ENCODE results near the gene PHTF2. TPM values are rescaled to one million over a fixed set of nuclear protein-coding genes. Genes with fewer than 3 reads are reported as not detected.

The PHTF2 gene
- total RNA-seq, 4 donors from 2014 or later = 8.6 to 54.5 (median 14.5) TPM

- DNase-seq = no peak
- H3K27me3 ChIP-seq = no peaks in the 10 kb centered on the region
- no peak overlapping the region for H3K4me3 ChIP-seq
- TF ChIP-seq POLR2A (IDR thresholded peaks at IDR 0.05) = no peak
- TF ChIP-seq CTCF (IDR thresholded peaks at IDR 0.05) = no peak
- H3K4me1 ChIP-seq = peaks cover 0 to 8% (median 0%) of the 10 kb centered on the region in 4 donors
- no peaks in the 10 kb centered on the region for H3K36me3 ChIP-seq
- H3K27ac ChIP-seq = no peak overlapping the region
- no peaks in the 10 kb centered on the region for H3K9me3 ChIP-seq
Measured at GRCh38 chr7:77839919-77840318, 41.3 kb downstream of the PHTF2 start.

DNA sequence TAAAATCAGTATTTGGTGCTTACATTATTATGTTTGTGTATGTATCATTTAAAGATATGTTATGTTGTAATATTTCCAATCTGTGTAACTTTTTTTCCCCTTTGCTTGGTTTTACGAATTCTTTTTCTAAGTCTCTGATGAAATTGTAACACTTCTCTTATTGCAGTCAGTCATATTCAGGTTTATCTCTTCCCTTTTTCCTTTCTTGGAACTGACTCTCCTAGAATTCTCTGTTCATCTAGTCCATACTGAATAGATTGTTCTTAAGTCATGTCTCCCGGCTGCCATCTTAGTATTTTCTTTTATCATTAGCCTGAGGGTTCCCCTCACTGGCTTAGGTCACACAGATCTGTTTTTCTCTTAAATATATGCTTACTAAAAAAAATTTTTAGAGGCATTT lies 44.6 kb downstream of the PHTF2 start:
- Histone ChIP-seq H3K27me3 (no peaks in the 10 kb centered on the region), H3K4me1 (peaks cover 0 to 2% (median 0%) of the 10 kb centered on the region in 4 donors), H3K27ac (no peak overlapping the region), H3K36me3 (no peaks in the 10 kb centered on the region), H3K4me3 (no peak overlapping the region), H3K9me3 (no peaks in the 10 kb centered on the region)
- no peak for DNase-seq
- TF ChIP-seq CTCF (IDR thresholded peaks at IDR 0.05) = no peak
- TF ChIP-seq POLR2A (IDR thresholded peaks at IDR 0.05) = no peak

- no peak for TF ChIP-seq CTCF (IDR thresholded peaks at IDR 0.05)
- TF ChIP-seq POLR2A (IDR thresholded peaks at IDR 0.05) = no peak
- no peaks in the 10 kb centered on the region for H3K4me1 ChIP-seq
- no peak overlapping the region for H3K27ac ChIP-seq
- H3K9me3 ChIP-seq = no peaks in the 10 kb centered on the region
- no peak overlapping the region for H3K4me3 ChIP-seq
- DNase-seq = no peak
- no peaks in the 10 kb centered on the region for H3K36me3 ChIP-seq
- no peaks in the 10 kb centered on the region for H3K27me3 ChIP-seq
Measured at GRCh38 chr7:77846317-77847092, 47.9 kb downstream of the PHTF2 start.

DNA sequence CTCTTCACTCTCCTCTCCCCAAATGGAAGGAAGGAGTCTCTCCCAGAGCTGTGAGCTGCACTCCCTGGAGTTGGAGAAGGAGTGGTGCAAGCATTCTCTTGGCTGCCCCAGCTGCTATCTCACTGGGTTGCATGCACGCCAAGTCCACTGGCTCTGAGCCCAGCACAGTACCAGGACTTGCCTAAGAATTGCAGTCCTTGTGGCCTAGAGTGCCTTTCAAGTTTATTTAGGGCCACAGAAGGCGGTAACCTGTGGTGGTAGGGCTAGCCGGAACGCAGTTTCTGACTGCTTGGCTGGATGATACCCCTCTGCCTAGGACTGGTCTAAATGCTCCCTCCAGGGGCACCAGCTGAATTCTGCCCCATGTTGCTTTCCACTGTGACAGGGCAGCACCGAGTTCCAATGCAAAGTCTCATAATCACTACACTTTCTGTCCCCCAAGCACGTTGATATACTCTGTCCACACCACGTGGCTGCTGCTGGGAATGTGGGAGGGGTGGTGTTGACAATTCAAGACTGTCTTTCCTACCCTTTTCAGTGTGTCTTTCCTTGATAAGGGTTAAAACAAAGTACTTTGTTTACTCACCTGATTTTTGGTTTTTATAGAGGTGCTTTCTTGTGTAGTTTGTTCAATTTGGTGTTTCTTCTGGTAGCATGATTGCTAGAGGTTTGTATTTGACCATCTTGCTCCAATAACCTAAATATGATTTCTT lies 57.0 kb downstream of the PHTF2 start:
- no peaks in the 10 kb centered on the region for H3K36me3 ChIP-seq
- no peak overlapping the region for H3K4me3 ChIP-seq
- DNase-seq = no peak
- TF ChIP-seq CTCF (IDR thresholded peaks at IDR 0.05) = no peak
- no peak for TF ChIP-seq POLR2A (IDR thresholded peaks at IDR 0.05)
- no peaks in the 10 kb centered on the region for H3K4me1 ChIP-seq
- no peak overlapping the region for H3K27ac ChIP-seq
- no peaks in the 10 kb centered on the region for H3K9me3 ChIP-seq
- H3K27me3 ChIP-seq = no peaks in the 10 kb centered on the region

DNA sequence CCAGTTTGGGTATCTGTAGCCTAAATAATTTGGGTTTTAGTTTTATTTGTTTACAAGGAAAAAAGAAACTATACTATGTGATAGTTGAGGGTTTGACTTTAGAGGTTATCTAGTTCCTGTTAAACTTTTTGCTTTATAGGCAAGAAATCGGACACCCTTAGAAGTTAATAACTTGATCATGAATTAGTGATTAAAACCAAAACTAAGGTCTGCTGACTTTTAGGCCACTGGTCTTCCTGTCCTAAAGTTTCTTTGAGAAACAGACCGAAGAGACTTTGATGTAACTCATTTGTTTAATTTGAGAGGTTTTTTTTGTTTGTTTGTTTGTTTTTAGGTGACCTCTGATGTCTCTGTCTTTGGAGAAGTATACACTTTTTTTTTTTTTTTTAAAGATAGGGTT lies 59.7 kb downstream of the PHTF2 start:
- Histone ChIP-seq H3K4me3 (no peak overlapping the region), H3K36me3 (no peaks in the 10 kb centered on the region)
- TF ChIP-seq CTCF (IDR thresholded peaks at IDR 0.05) (no peak), POLR2A (IDR thresholded peaks at IDR 0.05) (no peak)

More for the DNA sequence above, 59.7 kb downstream of the PHTF2 start:
- Histone ChIP-seq H3K27me3 (no peaks in the 10 kb centered on the region), H3K27ac (no peak overlapping the region), H3K4me1 (no peaks in the 10 kb centered on the region), H3K9me3 (no peaks in the 10 kb centered on the region)
- DNase-seq = no peak

Measured in Peyer's patch (tissue), 4 donors.